GM18499 (cell line): ENCODE results near the gene SRXN1.

ENCODE experiments used
- ATAC-seq: cut with Tn5 transposase; IDR thresholded peaks from one replicate; pipeline ENCODE4 v1.9.1; 2021; ENCODE audit warnings: moderate number of reproducible peaks; ENCODE audit not compliant: insufficient read depth, unreplicated experiment

SRXN1 gene

DNA sequence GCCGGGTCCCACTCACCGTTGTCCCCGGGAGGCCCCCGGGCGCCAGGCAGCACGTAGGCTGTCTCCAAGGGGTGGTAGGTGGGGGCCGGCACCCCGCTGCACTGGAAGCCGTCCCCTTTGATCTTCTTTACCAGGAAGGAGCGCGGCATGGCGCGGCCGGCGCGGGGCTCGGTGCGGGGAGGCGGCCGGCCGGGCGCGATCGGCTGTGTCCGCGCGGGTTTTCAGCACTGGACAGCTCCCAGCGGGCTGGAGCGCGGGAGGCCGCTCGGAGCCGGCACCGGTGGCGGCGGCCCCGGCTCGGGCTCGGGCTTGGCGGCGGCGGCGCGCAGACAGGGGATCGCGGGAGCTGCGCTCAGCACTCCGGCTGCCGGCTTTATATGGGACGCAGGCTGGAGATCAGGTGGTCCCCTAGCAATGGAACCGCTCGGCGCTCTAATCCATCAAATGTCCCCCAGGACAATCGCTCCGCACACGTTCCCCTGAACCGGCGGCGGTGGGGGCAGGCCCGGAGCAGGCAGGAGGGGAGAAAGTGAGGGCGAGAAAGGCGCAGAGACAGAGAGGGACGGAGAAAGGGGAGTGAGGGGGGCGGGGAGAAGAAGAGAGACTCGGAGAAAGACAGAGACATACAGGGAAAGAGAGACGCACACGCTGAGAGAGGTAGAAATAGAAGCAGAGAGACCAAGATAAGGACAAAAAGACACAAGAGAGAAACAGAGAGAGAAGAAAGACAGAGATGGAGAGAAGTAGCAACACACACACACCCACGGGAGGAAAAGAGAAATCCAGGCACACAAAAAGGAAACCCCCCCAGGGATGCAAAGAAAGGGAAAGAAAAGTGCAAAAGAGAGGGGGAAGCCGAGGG is 22.7 kb upstream of the SRXN1 start, which contains the start of gene SCRT2:
TSS of gene SCRT2 (minus strand) at position 350 of the 862 bp plus-strand sequence. CDS start at position 149, 201 bp downstream.
- ATAC-seq: no peak

DNA sequence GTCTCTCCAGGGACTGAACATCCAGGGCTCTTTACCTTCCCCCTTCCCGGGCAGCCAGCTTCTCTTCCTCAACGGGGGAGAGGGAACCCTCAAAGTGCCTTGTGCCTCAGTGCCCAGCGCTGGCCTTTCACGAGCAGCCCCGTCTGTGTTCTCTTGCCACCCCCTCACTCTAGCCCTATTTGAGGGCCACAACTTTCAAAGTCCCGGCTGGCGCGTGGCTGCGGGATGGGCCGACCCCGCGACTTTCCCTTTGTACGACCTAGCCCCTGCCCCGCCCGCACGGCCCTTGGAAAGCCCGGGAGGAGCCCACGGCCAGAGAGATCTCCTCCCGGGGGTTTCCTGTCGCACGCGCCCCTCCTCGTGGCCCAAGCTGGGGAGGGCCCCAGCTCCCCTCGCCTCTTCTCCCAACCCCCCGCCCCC is 22.0 kb upstream of the SRXN1 start:
- ATAC-seq: no peak

GRCh38 chr20:673603-674001 is 20.6 kb upstream of the SRXN1 start:
- ATAC-seq: no peak

DNA sequence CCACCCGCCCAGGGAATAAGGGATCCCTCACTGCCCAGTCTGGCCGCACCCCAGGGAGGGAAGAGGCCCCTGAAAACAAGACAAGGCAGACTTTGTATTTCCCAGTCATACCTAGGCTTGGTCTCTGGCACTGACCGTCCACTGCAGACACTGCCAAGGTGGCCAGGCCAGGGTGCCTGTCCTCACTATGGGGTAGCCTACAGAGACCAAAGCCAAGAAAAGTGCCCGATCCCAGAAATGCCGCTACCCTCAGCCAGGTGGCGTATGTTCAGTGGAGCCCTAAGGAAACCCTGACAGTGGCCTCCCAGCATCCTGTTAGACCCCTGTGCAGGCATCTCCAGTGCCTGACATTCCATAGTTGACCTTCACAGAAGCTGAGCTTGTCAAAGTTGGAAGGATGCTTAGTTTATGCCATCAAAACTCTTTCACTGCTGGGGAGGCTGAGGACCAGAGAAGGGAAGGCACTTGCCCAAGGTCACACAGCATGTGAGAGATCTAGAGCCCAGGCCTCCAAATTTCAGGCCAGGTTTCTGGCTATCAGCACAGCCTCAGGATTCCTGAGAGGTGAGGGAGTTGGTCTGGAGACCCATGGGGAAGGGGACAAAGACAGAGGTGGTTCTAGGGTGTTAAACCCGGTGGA is 20.1 kb upstream of the SRXN1 start:
- ATAC-seq: no peak

DNA sequence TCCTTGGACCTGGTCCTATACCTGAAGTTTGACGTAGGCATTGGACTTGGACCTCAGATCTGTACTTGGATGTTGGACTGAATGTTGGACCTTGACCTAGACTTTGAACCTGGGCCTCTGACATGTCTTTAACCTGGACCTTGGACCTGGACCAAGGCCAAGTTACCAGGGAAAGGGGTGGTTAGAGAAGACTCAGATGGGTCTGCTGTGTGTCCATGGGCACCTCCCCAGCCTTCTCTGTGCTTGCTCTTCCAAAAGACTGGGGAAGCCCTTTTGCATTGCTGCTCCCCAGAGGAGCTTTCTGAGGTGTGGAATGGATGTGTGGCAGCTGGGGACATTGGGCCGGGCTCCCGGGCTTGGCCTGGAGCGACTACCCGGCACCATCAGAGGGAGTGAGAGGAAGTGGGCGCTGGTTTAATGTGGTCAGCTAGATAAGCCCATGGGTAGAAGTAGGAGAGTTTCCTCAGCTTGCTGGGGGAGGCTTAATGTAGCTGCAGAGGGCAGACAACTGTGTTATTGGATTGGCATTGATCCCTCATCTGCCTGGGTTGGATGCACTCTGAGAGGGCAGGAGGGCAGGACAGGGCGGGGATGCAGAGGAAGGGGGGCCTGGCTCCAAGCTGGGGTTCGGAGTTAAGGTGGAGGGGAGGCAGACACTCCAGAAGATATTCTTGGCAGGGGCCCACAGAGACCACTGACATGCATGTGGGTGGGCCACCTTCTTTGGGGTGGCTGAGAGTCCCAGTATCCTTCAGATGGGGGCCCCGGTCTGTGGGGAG is 18.4 kb upstream of the SRXN1 start:
- ATAC-seq: no peak

- no peak for ATAC-seq
These were observed 16.6 kb upstream of the SRXN1 start for GRCh38 chr20:669573-669972.

DNA sequence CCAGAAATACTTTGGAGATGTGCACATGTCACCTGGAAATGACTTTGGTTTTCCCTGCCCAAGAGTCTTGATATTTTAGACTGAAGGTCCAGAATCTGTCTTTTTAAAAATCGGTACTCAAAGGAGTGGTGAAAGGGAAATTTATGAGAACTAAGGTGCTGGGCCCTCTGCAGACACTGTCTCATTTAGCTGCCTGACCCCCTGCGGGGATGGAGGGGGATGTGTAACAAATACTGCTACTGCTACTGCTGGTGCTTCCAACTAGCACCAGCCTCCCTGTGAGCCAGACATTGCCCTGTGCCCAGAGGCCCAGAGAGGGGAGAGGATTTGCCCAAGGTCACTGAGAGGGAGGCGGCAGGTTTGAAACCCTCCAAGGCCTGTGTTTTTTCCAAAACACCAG is 15.6 kb upstream of the SRXN1 start:
- no peak for ATAC-seq

DNA sequence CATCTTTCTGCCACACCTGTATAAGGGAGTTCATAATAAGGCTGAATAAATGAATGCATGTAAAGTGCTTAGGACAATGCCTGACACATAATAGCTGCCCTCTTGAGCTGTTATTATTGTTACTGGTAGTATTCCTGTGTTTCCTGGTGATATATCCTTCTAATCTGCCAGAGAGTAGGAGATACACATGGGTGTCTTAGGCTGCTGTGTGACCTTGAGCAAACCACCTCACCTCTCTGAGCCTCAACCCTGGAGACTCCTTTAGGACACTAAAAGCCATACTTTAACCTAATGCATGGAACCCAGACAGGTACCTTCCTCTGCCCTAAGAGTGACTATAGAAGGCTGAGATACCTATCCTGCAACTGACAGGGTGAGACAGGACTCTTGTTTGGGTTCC is 15.1 kb upstream of the SRXN1 start:
- no peak for ATAC-seq

- no peak for ATAC-seq
These were observed 14.5 kb upstream of the SRXN1 start for GRCh38 chr20:667351-668034.

- ATAC-seq: no peak
These were observed 13.9 kb upstream of the SRXN1 start for GRCh38 chr20:666877-667276.

DNA sequence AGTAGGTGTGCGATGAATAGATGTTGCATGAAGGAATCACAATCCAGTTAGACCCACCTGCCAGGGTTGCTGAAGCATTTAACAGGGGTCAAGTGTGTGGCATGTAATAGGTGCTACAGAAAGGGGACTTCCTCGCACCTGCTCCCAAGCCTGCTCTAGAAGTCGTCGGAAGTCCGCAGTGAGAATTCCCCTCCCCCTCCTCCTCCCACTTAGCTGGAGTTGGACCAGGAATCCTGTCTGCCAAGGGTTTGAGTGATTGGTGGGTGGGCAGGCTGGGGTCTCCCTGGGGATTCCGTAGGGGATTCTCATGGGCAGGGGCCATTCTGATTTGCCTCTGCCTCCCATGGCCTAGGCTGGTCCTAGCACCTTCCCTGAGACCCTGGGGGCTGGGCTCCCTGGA is 12.3 kb upstream of the SRXN1 start:
- no peak for ATAC-seq

- no peak for ATAC-seq
These were observed 11.6 kb upstream of the SRXN1 start for GRCh38 chr20:664576-664975.

DNA sequence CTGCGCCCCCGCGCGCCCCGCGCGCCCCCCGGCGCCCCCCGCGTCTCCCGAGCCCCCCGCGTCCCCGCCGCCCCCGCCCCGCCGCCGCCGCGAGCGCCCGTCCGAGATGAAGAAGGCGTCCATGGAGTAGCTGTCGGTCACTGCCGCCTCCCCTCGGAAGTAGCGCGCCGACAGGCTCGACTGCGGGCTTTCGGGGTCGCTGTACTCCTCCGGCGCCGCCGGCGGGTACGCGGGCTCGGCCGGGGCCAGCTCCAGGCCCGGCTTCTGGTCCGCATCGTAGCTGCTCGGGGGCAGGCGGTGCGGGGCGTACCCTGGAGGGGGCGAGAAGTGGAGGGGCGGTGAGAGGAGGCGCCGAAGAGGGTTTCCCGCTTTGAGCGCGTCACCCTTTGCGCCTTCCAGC is 11.2 kb upstream of the SRXN1 start:
- ATAC-seq: no peak

- no peak for ATAC-seq
These were observed 10.5 kb upstream of the SRXN1 start for GRCh38 chr20:663315-664090.

DNA sequence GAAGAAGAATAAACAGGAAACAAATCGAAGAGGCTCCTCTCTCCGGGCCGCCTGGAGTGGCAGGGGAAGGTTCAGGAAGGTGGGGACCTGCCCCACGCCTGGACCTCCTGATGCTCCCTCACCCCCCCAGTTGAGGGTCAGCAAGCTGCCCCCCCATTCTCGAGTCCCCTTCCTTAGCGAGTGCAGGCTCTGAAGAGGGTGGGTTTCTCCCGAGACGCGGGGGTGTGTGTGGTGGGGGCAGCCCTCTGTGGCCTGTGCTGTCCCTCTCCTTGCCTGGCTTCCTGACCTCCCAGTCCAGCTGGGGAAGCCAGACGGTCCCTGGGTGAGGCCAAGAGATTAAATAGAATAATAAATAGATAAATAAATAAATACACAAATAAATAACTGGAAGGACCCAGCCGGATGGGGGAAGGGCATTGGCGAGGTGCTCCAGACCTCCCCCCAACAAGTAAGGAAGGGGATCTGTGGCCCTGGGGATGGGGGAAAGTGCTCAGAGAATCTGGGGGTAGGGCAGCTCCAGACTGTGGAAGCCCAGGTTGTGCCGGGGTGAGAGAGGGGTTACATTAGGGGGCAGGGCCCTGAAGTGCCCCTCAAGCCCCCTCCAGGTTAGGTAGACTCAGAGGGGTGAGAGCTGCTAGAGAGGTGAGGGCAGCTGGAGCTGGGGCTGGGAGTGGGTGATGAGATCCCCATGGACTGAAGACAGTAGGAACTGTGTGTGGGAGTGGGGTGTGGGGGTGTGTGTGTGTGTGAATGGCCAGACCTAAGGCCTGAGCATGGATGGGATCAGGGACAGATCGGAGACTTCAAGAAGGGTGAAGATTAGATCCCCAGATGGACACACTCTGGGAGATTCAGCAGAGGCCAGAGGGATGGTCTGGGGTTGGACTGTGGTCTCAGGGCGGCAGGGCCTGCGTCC is 9.5 kb upstream of the SRXN1 start:
- ATAC-seq: no peak

- no peak for ATAC-seq
These were observed 8.7 kb upstream of the SRXN1 start for GRCh38 chr20:661474-662270.

DNA sequence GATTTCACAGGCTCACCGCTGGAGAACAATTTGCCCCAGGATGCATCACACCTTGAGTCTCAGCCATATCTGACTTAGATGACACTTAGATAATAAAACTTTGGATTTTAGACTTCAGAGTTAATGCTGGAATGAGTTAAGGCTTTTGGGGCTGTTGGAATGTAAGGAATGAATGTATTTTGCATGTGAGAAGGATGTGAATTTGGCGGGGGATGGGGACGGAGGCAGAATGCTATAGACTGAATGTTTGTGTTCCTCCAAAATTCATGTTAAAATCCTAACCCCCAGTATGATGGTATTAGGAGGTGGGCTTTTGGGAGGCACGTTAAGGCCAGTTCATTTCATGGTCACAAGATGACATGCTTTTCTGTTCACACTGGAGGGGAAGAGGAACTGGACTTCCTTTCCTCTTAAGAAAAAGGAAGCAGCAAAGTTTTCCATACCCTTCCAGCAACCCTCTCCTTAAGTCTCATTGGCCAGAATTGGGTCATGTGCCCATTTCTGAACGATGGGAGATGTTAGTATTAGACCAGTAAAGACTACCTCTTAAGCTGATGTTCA is 5.8 kb upstream of the SRXN1 start:
- ATAC-seq: no peak

DNA sequence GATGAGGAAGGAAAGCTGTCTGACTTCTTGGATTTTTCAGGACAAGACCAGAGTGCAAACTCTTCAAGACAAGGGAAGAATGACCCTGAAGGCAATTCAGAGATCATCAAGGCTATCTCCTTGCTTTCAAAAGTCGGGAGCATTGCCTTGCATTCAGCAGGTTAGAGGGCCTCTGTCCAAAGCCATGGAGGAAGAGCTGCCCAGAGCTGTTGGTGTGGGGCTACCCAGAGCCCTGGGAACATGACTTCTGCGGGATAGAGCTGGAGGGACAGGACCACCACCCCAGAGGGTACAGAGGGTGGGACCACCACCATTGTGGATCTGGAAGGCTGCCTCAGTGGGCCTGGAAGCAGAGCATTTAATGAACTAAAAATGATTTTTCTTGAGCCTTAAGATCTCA is 5.2 kb upstream of the SRXN1 start:
- no peak for ATAC-seq
